Stimulated activated naive CD8-positive, alpha-beta T cell treated with anti-CD3 and anti-CD28 coated beads, Interleukin-15, Interleukin-2, amounts not matched to agents 100 ng/mL and 50 ng/mL, for 24 hours (primary cell): ENCODE data around the gene HOXD8.

ENCODE experiments used
- H3K27ac Mint-ChIP-seq: one replicate; pipeline ENCODE4 v1.8.0; 2021; ENCODE audit warnings: mild to moderate bottlenecking, mixed read lengths
- H3K27me3 Mint-ChIP-seq: one replicate; pipeline ENCODE4 v1.8.0; 2021; ENCODE audit warnings: mixed read lengths
- H3K36me3 Mint-ChIP-seq: one replicate; pipeline ENCODE4 v1.8.0; 2021; ENCODE audit warnings: low read depth, mixed read lengths
- H3K4me1 Mint-ChIP-seq: one replicate; pipeline ENCODE4 v1.8.0; 2021; ENCODE audit warnings: low read depth, mixed read lengths
- H3K4me3 Mint-ChIP-seq: one replicate; pipeline ENCODE4 v1.8.0; 2021; ENCODE audit warnings: mild to moderate bottlenecking, mixed read lengths
- H3K9me3 Mint-ChIP-seq: one replicate; pipeline ENCODE4 v1.8.0; 2021; ENCODE audit warnings: mixed read lengths

Gene HOXD8

DNA sequence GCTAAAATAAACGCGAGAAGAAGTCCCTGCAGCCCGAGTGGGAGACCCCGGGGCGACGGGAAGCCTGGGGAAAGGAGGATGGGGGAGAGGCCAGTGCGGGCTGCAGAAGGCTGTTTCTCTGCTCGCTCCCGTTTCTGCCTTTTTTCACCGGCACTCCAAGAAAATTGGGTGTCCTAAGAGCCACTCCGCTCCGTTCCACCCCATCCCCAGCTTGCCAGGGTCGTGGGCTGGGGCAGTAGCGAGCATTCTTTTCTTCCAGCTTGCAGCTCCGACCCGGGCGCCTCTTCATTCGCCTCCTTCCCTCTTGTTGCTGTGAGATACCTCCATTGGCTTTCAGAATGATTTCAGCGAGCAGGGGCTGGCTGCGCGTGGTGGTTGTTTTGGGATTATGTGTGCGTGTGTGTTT, 28.7 kb downstream of the HOXD8 start:
- Mint-ChIP-seq H3K27ac (no peak overlapping the region), H3K9me3 (no peaks in the 10 kb centered on the region), H3K27me3 (peaks cover 85% of the 10 kb centered on the region), H3K36me3 (no peaks in the 10 kb centered on the region), H3K4me1 (peaks cover 11% of the 10 kb centered on the region), H3K4me3 (peak overlapping the region; percentile 23)

DNA sequence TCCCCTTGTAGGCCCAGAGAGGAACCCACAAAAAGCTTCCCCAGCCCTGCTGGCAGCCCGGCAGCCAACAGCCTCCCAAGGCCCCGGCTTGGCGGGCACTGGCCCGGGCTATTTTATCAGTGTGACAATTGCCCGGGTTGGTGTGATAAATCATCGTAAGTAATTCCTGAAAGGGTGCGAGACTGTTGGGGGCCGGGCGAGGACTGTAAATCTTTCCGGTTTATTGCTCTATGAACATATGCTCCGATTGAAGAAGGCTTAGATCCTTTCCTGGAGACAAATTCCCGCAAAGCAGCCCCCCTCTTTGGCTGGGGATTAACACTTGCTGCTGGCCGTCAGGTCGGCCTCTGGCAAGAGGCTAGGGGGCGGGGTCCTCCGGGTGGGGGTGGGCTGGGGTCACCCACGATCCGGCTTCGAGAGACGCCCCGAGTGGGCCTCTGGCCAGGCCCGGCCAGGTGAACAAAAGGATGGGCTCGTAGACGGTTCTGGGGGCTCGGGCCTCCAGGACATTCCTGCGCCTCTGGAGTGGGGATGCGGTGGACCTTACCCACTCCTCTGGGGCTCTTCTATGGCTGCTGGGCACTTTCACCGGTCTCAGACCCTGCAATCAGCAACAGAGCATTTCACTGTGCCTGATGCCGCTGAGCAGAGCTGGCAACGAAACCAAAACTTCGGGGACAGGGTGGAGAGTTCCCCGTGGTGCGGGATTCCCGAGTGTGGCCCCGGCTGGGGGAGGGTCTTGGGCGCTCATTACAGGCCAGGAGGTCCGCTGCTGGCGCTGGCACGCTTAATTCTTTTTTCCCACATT, 29.6 kb downstream of the HOXD8 start:
- H3K27me3 Mint-ChIP-seq, result peaks cover 88% of the 10 kb centered on the region
- peak overlapping the region; percentile 36 for H3K27ac Mint-ChIP-seq
- peaks cover 15% of the 10 kb centered on the region for H3K4me1 Mint-ChIP-seq
- no peak overlapping the region for H3K4me3 Mint-ChIP-seq
- peaks cover 5% of the 10 kb centered on the region for H3K9me3 Mint-ChIP-seq
- H3K36me3 Mint-ChIP-seq, result peaks cover 4% of the 10 kb centered on the region

DNA sequence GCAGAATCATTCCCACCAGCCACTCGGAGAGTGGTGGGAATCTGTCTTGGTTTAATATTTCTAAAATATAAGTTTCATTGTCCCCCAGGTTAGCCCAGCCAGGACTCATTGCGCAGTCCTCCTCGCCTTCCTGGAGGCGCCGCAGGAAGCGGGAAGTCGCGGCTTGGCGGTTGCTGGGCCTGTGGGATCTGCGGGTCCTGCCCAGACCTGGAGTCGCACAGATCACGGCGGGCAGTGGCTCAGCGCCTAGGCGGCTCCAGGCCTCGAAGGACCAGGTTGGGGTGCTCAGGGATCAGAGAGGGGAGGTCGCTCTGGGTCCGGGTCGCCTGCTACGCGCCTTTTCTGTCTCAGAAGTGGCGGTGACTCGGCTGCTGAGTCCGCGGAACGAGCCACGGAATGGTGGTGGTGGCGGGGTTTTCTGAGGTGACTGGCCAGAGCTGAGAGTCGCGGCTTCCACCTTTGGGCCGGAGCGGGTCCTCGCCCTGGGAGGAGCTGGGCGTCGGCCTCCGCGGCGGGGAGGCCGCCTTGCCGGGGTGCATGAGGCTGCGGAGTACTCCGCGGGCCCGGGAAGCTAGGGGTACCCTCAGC, 30.3 kb downstream of the HOXD8 start:
- no peak overlapping the region for H3K4me3 Mint-ChIP-seq
- H3K36me3 Mint-ChIP-seq, result peaks cover 8% of the 10 kb centered on the region
- peaks cover 8% of the 10 kb centered on the region for H3K9me3 Mint-ChIP-seq
- peaks cover 18% of the 10 kb centered on the region for H3K4me1 Mint-ChIP-seq
- no peak overlapping the region for H3K27ac Mint-ChIP-seq
- peaks cover 88% of the 10 kb centered on the region for H3K27me3 Mint-ChIP-seq

DNA sequence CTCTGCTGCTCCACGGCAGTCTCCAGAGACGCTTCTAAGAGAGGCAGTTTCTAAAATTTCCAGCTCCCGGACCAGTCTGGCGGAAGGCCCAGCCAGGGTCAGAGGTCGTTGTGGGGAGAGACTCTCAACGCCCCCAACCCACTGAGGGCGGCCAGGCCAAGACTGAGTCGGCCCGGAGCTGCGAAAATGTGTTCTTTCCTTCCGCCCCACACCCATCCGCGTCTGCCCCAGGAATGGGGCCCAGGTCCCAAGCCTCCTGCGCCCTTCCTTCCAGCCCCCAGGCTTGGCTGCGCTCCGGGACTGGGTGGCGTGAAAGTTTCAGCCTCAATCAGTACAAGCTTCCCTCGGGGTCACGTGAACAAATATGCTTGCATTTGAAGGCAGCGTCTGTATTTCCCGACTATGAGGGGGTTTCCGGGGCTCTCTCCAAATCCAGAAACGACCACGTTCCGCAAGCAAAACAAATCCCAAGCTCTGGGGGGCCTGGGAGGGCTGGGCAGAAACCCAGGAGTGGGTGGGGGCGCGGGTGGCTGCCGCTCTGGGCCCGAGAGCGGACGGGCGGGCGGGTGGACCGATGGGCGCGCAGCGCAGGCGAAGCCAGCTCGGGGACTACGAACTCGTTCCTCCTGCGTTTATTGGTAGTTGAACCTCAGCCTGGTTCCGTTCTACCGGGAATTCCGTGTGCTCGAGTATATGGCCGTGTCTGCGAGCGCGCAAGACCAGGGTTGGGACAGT, 30.9 kb downstream of the HOXD8 start:
- Mint-ChIP-seq H3K27me3 (peaks cover 88% of the 10 kb centered on the region), H3K27ac (no peak overlapping the region), H3K4me1 (peaks cover 18% of the 10 kb centered on the region), H3K36me3 (peaks cover 8% of the 10 kb centered on the region), H3K9me3 (peaks cover 8% of the 10 kb centered on the region), H3K4me3 (no peak overlapping the region)

DNA sequence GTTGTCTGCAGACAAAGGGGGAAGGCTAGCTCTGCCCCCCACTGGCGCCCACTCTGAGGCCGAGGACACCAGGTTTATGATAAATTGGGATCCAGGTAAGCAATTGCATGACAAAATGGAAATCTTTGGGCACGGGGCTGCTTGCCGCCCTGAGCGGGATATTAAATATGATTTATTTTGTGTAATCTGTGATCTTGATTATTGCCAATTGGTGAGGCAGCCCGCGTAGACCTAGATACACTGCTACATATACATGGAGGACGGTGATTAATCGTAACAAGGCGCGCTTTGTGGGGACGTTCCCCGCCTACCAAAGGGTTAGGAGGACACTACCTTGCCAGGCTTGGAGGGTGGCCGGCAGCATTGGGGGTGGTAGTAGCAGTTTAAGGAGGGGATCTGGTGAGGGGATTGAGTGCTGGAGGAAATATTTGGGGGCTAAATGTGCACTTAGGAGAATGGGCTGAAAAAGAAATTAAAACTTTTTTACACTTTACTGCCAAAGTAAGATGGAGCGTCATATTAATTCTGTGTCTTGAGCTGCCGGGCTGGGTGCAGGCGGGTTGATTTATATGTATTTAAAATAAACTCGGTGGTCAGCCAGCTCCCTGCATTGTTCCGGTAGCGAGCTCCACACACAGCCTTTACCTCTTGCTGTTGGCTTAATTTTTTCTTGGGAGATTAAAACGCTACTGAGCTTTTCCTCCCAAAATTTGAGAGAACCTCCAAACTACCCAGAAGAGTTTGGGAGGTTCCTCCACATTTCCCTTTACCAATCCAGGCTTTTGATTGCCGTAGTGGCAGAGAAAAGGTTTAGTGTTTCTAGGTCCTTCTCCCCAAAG, 31.7 kb downstream of the HOXD8 start:
- H3K4me3 Mint-ChIP-seq, result no peak overlapping the region
- H3K27me3 Mint-ChIP-seq, result peaks cover 88% of the 10 kb centered on the region
- peaks cover 8% of the 10 kb centered on the region for H3K9me3 Mint-ChIP-seq
- no peak overlapping the region for H3K27ac Mint-ChIP-seq
- peaks cover 8% of the 10 kb centered on the region for H3K36me3 Mint-ChIP-seq
- peaks cover 18% of the 10 kb centered on the region for H3K4me1 Mint-ChIP-seq

DNA sequence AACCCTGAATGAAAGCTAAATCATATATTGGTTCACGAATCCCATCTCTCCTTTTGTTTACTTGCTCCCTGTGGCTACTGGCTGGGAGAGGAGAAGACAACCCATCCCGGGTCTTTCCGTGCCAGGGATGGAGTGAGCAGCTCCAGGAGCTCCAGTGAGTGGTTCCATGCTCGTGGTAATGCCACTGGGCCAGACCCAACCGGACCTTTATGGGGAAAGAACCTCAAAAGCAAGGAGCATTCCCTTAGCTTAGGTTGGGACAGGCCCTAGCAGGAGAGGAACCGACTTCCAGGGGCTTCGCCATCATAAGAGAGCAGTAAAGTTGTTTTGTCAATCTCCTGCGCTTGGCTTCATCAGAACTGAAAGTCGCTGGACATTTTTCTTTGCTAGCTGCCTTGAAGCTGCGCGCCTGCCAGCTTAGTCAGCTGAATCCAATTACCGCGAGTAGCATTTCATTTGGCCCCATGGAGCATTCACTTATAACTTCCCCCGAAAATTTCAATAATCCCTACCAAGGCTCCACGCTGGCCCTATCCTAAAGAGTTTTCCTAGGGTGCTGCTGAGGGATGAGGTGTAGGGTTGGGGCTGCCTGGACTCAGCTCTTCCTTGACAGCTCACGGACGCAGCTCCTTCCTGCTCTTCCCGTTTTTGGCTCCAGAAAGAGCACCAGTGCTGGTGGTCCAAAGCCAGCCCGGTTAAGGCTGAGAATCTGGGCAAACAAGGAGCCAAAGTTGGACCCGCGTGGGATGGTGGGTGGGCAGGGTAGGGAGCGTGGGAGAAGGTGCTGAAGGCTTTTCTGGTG, 32.5 kb downstream of the HOXD8 start:
- peaks cover 8% of the 10 kb centered on the region for H3K9me3 Mint-ChIP-seq
- H3K27ac Mint-ChIP-seq, result no peak overlapping the region
- H3K4me3 Mint-ChIP-seq, result no peak overlapping the region
- H3K4me1 Mint-ChIP-seq, result peaks cover 18% of the 10 kb centered on the region
- H3K27me3 Mint-ChIP-seq, result peaks cover 88% of the 10 kb centered on the region
- peaks cover 8% of the 10 kb centered on the region for H3K36me3 Mint-ChIP-seq

DNA sequence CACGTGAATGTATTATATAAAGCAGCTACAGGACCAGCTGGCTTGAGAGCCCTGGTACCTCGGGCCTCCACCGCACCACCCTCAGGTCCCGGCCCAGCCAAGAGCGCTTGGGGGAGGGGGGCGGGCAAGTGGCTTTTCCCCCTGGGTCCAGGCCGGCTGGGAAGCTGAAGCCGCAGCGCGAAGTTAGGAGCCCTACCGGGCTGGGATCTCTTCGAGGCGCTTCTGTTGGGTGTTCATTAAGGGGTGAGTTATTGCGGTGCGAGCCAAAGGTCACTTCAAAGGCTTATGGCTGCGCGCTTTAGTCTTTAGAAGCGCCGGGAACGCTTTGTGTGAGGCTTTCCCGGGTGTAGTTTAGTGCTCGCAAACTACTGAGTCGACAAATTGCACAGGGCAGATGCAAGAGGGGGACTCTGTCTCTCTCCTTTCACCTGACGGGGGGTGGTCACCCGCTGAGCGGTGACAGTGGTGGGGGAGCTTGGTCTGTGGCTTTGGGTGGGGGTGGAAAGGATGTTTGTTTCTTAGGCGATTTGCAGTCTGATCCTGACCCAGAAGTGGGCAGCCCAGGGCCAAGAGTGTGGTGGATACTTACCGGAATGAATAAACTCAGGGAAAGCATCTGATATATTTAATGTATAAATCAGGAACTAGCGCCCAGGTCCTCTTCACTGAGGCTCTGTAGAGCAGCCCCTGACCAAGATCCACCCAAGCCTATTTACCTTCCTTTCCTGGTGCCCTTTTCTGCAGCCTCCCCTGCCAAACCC, 33.6 kb downstream of the HOXD8 start:
- Mint-ChIP-seq H3K9me3 (peaks cover 8% of the 10 kb centered on the region), H3K36me3 (peaks cover 8% of the 10 kb centered on the region), H3K4me3 (no peak overlapping the region), H3K27ac (no peak overlapping the region), H3K4me1 (peaks cover 11% of the 10 kb centered on the region), H3K27me3 (peaks cover 89% of the 10 kb centered on the region)

DNA sequence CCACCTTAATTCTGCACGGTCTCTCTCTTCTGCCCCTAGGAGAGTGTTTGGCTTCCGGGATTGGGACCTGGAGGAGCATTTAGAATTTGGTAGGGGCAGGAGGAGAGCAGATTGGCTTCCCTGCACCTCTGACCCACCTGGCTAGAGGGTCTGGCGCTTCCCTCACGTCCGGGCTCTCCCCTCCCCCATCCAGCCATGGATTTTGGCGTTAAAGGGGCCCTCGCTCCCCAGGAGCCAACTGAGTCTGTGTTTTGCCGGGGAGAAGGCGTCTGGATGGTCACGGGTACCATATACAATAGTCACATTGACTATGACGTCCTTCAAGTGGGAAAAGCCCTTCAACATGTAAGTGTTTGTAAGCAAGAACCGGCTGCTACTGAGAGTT, 34.2 kb downstream of the HOXD8 start:
- peaks cover 8% of the 10 kb centered on the region for H3K9me3 Mint-ChIP-seq
- H3K27ac Mint-ChIP-seq, result no peak overlapping the region
- H3K4me1 Mint-ChIP-seq, result peaks cover 6% of the 10 kb centered on the region
- H3K4me3 Mint-ChIP-seq, result no peak overlapping the region
- H3K27me3 Mint-ChIP-seq, result peaks cover 84% of the 10 kb centered on the region
- H3K36me3 Mint-ChIP-seq, result peaks cover 8% of the 10 kb centered on the region

DNA sequence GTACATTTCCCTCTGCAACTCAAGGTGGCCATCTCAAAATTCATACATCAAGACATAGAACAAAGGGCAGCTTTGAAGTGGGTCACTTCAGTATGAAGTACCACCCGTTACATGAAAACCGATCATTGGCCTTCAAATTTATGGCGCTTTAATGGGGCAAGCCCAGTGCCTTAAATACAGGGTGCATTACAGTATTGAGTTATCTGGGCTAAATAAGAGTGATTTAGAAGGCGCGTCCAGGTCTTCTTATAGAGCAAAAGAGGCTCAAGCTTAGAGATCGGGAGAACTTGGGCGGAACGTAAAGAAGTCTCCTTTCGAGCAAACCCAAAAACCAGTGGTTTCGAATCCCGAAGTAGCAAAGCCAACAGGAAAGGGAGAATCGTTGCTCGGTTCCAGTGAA, 34.7 kb downstream of the HOXD8 start:
- peaks cover 8% of the 10 kb centered on the region for H3K36me3 Mint-ChIP-seq
- H3K27ac Mint-ChIP-seq, result no peak overlapping the region
- H3K9me3 Mint-ChIP-seq, result peaks cover 8% of the 10 kb centered on the region
- peaks cover 80% of the 10 kb centered on the region for H3K27me3 Mint-ChIP-seq
- H3K4me1 Mint-ChIP-seq, result peaks cover 6% of the 10 kb centered on the region
- no peak overlapping the region for H3K4me3 Mint-ChIP-seq

DNA sequence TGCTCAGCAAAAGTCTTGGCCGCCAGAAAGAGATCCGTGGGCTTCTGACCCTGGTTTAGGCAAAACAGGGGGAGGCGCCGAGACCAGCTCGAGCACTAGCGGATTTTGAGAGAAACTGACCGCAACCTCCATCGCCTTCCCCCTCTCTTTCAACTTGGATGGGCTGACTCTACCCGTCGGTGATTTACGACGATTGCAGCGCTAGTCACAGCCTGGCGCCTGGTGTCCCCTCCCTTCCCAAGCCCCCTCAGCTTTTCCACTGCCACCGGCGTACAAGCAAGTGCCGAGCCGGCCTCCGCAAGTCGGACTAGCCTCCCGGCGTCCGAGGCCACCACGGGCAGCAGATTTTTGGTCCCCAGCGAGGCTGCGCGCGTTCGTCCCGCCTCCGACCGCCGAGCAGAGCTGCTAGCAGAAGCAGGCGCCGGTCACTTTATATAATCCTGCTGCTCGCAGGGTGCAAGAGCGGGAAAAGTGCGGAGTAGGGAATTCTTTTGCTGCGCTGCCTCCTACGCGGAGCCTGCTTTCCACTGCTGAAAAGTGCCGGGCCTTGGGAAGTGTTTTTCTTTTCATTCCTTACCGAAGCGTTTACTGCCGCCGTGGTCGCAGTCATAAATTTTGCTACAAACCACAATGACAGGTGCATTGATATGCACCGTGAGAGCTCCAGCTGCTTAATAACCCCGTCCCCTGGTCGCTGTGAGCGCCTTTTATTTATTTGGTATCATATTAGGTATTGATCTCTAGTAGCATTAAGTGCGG, 35.3 kb downstream of the HOXD8 start:
- Mint-ChIP-seq H3K4me3 (no peak overlapping the region), H3K9me3 (peaks cover 8% of the 10 kb centered on the region), H3K36me3 (peaks cover 8% of the 10 kb centered on the region), H3K27me3 (peaks cover 80% of the 10 kb centered on the region), H3K4me1 (peaks cover 6% of the 10 kb centered on the region), H3K27ac (no peak overlapping the region)

DNA sequence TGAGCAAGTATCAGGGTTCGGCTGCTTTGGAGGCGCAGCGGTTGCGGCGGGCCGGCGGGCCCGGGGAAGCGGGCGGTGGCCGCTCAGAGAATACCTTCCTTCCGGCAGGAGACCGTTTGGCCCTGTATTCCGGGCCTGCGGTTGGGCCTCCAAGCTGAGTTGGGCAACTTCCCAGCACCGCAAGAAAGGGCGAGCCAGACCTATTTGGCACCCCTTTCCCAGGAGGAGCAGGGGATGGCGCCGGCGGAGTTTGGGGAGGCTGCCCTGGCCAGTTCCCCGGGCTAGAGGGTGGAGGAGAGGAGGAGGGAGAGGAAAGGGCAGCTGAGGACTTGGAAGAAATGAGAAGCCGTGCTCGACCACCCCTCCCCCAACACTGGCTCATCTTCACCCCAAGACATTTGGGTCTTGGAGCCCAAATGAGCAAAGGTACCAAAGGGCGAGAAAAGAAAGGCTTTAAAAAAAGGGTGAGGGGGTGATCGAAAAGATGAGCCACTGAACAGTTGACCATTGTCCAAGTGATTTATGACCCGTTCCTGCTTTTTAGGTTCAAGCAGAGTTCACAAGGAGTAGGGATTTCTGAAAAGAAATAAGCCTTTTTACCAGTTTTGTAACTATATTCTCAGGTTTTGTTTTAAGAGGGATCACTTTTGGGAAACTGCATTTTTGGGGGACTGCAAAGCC, 36.0 kb downstream of the HOXD8 start:
- Mint-ChIP-seq H3K9me3 (peaks cover 8% of the 10 kb centered on the region), H3K27ac (no peak overlapping the region)

DNA sequence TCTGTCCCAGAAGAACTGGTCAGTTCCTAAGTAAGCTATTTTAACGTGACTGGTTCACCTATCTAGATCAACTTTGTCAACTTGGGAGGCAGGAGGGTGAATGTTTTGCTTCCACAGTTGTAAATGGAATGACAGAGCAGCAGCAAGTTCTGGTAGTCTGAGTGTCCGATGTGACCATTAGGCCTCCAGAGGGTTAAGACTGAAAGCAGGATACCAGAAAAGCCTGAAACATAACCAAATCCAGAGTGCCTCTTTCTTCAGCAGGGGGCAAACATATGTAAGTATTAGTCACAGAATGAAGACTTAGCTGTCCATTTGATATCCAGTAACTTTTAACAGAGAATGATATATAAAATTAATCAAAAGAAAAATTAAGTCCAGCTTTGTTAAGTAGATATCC, 36.8 kb downstream of the HOXD8 start:
- no peak overlapping the region for H3K27ac Mint-ChIP-seq
- peaks cover 8% of the 10 kb centered on the region for H3K36me3 Mint-ChIP-seq
- H3K4me3 Mint-ChIP-seq, result no peak overlapping the region

More for the DNA sequence above, 36.0 kb downstream of the HOXD8 start:
- peaks cover 84% of the 10 kb centered on the region for H3K27me3 Mint-ChIP-seq
- H3K36me3 Mint-ChIP-seq, result peaks cover 8% of the 10 kb centered on the region
- peaks cover 6% of the 10 kb centered on the region for H3K4me1 Mint-ChIP-seq
- H3K4me3 Mint-ChIP-seq, result no peak overlapping the region

More for the DNA sequence above, 36.8 kb downstream of the HOXD8 start:
- Mint-ChIP-seq H3K4me1 (peaks cover 6% of the 10 kb centered on the region), H3K9me3 (peaks cover 8% of the 10 kb centered on the region), H3K27me3 (peaks cover 84% of the 10 kb centered on the region)
